Esophagus (tissue), 2 donors: ENCODE data around the gene SPTBN2. TPM values are rescaled to one million over a fixed set of nuclear protein-coding genes. Genes with fewer than 3 reads are reported as not detected.

Experiments
- H3K27ac ChIP-seq, 2 donors: one replicate each; pipeline ENCODE4 v1.5.1; 2013; ENCODE audit warnings: low read depth in 2 of 2, mild to moderate bottlenecking in 2 of 2, inconsistent platforms in 1 of 2, low read length in 1 of 2, moderate library complexity in 1 of 2
- H3K27me3 ChIP-seq, 2 donors: one replicate each; pipeline ENCODE4 v1.6.1; 2013; ENCODE audit warnings: low read length in 2 of 2, control low read depth in 1 of 2, mild to moderate bottlenecking in 1 of 2; ENCODE audit not compliant: insufficient read depth in 2 of 2, control insufficient read depth in 1 of 2
- H3K36me3 ChIP-seq, 2 donors: one replicate each; pipeline ENCODE4 v1.6.1; 2013; ENCODE audit warnings: low read length in 1 of 2; ENCODE audit not compliant: control insufficient read depth in 2 of 2, insufficient read depth in 2 of 2
- H3K4me1 ChIP-seq, 2 donors: one replicate each; pipeline ENCODE4 v1.6.1; 2013; ENCODE audit warnings: low read length in 1 of 2; ENCODE audit not compliant: control insufficient read depth in 2 of 2, insufficient read depth in 2 of 2
- H3K4me3 ChIP-seq, 2 donors: one replicate each; pipeline ENCODE4 v1.5.1; 2013; ENCODE audit warnings: low read length in 2 of 2, mild to moderate bottlenecking in 2 of 2, low read depth in 1 of 2, moderate library complexity in 1 of 2
- H3K9me3 ChIP-seq, 2 donors: one replicate each; pipeline ENCODE4 v1.6.1; 2013; ENCODE audit warnings: mild to moderate bottlenecking in 2 of 2, low read depth in 1 of 2, low read length in 1 of 2, moderate library complexity in 1 of 2; ENCODE audit not compliant: control insufficient read depth in 2 of 2, insufficient read depth in 1 of 2
- WGBS, 2 donors: extraction: QIAGEN DNeasy Blood & Tissue Kit; methylation state at CpG; one replicate each; pipeline ENCODE4 v1.1.7; 2013; 5-methylcytosine and 5-hydroxymethylcytosine counted together
- polyA plus RNA-seq, 2 donors: library from polyadenylated mRNA; stranded (reverse); fragments of 200-250 nt; gene quantifications; one replicate each; pipeline ENCODE4 v1.2.3, GENCODE V29; 2013
- donor health status: healthy with polysubstance abuse.
- donor health status: Bipolar disorder and iron deficiency.

The SPTBN2 gene
- polyA plus RNA-seq, 2 donors, result 61.3 to 63.4 TPM

DNA sequence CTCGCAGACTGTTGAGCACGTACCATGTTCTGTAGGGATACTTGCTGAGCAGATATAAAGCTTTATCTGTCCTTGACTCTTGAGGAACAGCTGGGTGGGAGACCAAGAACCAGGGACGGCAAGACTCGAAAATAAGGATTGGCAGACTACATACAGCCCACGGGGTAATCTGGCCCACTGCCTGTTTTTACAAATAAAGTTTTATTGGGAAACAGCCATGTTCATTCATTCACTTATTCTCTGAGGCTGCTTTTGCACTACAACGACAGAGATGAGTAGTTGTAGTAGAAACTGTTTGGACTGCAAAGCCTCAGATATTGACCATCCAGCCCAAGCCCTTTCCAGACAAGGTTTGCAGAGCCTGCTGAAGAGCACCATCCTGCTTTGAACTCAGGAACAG is 31.0 kb downstream of the SPTBN2 start:
- Histone ChIP-seq H3K36me3 (peaks cover 8 to 51% of the 10 kb centered on the region in 2 donors), H3K4me1 (no peaks in the 10 kb centered on the region), H3K27me3 (no peaks in the 10 kb centered on the region), H3K4me3 (no peak overlapping the region), H3K9me3 (no peaks in the 10 kb centered on the region), H3K27ac (no peak overlapping the region)
- 92 to 94% methylated on average over 6 of the region's 6 CpGs for WGBS, 2 donors

DNA sequence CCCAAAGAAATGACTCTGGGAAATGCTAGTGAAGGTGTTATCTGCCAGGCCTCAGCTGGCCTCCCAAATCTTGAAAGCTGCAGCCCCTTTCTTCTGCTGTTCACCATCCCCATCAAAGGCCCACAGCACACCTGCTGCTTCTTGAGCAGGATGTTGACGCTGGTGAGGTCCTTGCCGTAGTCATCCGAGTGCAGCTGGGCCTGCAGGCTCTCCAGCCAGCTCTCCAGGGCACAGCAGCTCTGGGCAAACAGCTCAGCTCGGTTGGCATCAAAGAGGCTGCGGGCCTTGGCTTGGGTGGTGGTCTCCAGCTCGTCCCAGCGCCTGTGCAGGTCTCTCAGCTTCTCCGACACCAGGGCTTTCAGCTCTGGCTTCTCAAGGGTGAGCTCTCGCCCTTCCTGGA is 32.9 kb downstream of the SPTBN2 start:
- Histone ChIP-seq H3K4me1 (no peaks in the 10 kb centered on the region), H3K27ac (no peak overlapping the region), H3K4me3 (no peak overlapping the region), H3K27me3 (no peaks in the 10 kb centered on the region), H3K36me3 (peaks cover 8 to 63% of the 10 kb centered on the region in 2 donors), H3K9me3 (no peaks in the 10 kb centered on the region)
- WGBS, 2 donors, result 91 to 92% methylated on average over 9 of the region's 9 CpGs

GRCh38 chr11:66694732-66695207 is 34.2 kb downstream of the SPTBN2 start:
- Histone ChIP-seq H3K4me3 (no peak overlapping the region), H3K27ac (peak overlapping the region in 1 of 2 donors; percentile 26), H3K4me1 (no peaks in the 10 kb centered on the region), H3K9me3 (no peaks in the 10 kb centered on the region), H3K27me3 (no peaks in the 10 kb centered on the region), H3K36me3 (peaks cover 8 to 66% of the 10 kb centered on the region in 2 donors)
- 18 to 20% methylated on average over 6 of the region's 6 CpGs for WGBS, 2 donors

GRCh38 chr11:66694056-66694410 is 35.0 kb downstream of the SPTBN2 start:
- Histone ChIP-seq H3K36me3 (peaks cover 4 to 63% of the 10 kb centered on the region in 2 donors), H3K9me3 (no peaks in the 10 kb centered on the region), H3K4me3 (no peak overlapping the region), H3K4me1 (no peaks in the 10 kb centered on the region), H3K27me3 (no peaks in the 10 kb centered on the region), H3K27ac (no peak overlapping the region)
- 77 to 82% methylated on average over 13 of the region's 13 CpGs for WGBS, 2 donors

DNA sequence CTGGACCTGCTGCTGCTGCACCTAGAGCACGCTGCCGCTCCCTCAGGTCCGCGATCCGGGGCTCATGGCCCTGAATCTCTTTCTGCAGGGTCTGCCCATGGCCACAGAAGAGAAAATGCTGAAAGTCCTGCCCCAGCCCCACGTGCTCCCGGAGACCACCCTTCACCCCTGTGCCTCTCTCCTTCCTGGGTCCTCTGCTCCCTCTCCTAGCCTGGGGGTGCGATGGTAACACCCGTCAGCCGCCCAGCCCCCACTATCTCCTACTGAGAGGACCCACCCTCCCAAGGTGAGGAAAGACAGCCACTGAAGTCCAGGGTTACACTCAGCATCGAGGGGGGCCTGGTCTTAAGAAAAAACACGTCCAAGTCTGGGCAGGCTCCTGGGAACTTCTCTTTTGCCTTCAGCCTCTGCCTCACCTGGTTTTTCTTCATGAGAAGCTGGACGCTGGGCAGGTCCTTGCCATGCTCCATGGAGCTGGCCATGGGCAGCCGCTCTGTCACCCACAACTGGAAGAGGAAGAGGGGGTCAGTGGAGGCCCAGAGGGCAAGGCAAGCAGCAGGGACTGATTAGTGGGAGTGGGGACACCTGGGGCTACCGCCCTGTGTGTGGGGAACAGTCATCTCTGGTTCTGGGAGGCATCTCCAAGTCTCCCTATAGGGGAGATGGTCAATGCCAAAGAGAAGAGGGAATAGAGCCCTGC is 35.5 kb downstream of the SPTBN2 start:
- Histone ChIP-seq H3K4me3 (no peak overlapping the region), H3K27me3 (no peaks in the 10 kb centered on the region), H3K27ac (no peak overlapping the region), H3K36me3 (peaks cover 4 to 59% of the 10 kb centered on the region in 2 donors), H3K9me3 (no peaks in the 10 kb centered on the region), H3K4me1 (no peaks in the 10 kb centered on the region)
- 93% methylated on average over 15 of the region's 15 CpGs for WGBS, 2 donors

- H3K4me3 ChIP-seq, result no peak overlapping the region
- no peak overlapping the region for H3K27ac ChIP-seq
- no peaks in the 10 kb centered on the region for H3K9me3 ChIP-seq
- WGBS, 2 donors, result 91 to 93% methylated on average over 20 of the region's 20 CpGs
- H3K36me3 ChIP-seq, result peaks cover 4 to 61% of the 10 kb centered on the region in 2 donors
- no peaks in the 10 kb centered on the region for H3K4me1 ChIP-seq
- no peaks in the 10 kb centered on the region for H3K27me3 ChIP-seq
Measured at GRCh38 chr11:66692871-66693331, 36.1 kb downstream of the SPTBN2 start.

GRCh38 chr11:66692446-66692845 is 36.6 kb downstream of the SPTBN2 start:
- H3K36me3 ChIP-seq, result peaks cover 4 to 64% of the 10 kb centered on the region in 2 donors
- H3K4me3 ChIP-seq, result no peak overlapping the region
- no peaks in the 10 kb centered on the region for H3K27me3 ChIP-seq
- H3K4me1 ChIP-seq, result no peaks in the 10 kb centered on the region
- H3K27ac ChIP-seq, result no peak overlapping the region
- WGBS, 2 donors, result 88 to 89% methylated on average over 18 of the region's 18 CpGs
- no peaks in the 10 kb centered on the region for H3K9me3 ChIP-seq

- 89 to 93% methylated on average over 38 of the region's 38 CpGs for WGBS, 2 donors
- H3K27ac ChIP-seq, result no peak overlapping the region
- no peaks in the 10 kb centered on the region for H3K27me3 ChIP-seq
- peaks cover 4 to 57% of the 10 kb centered on the region in 2 donors for H3K36me3 ChIP-seq
- no peaks in the 10 kb centered on the region for H3K9me3 ChIP-seq
- peaks cover 0 to 6% of the 10 kb centered on the region in 2 donors for H3K4me1 ChIP-seq
- no peak overlapping the region for H3K4me3 ChIP-seq
Measured at GRCh38 chr11:66691311-66691980, 37.6 kb downstream of the SPTBN2 start.

- WGBS, 2 donors, result 92 to 93% methylated on average over 27 to 32 of the region's 32 CpGs
- Histone ChIP-seq H3K4me3 (no peak overlapping the region), H3K4me1 (peaks cover 5 to 11% of the 10 kb centered on the region in 2 donors), H3K27me3 (no peaks in the 10 kb centered on the region), H3K36me3 (peaks cover 4 to 61% of the 10 kb centered on the region in 2 donors), H3K27ac (no peak overlapping the region), H3K9me3 (no peaks in the 10 kb centered on the region)
Measured at GRCh38 chr11:66689661-66690590, 39.1 kb downstream of the SPTBN2 start.
